A673 (cell line): ENCODE results near the gene SLC20A1.

Experiments used
- CTCF ChIP-seq: fragments of 300-800, 200-600 bp; sonication (generic); conservative IDR thresholded peaks from 2 replicates; pipeline ENCODE4 v1.5.1; 2017; ENCODE audit warnings: low read depth, mild to moderate bottlenecking, antibody characterized with exemption, low read length, moderate library complexity, mixed read lengths
- EZH2 ChIP-seq: fragments of 200-600 bp; sonication (generic); IDR thresholded peaks from 2 replicates; pipeline ENCODE4 v1.6.1; 2017; ENCODE audit warnings: borderline replicate concordance, low read depth, mild to moderate bottlenecking, mixed read lengths, antibody characterized with exemption, low read length; ENCODE audit not compliant: poor library complexity, severe bottlenecking

- no peak for TF ChIP-seq CTCF
- no peak for TF ChIP-seq EZH2
Measured at GRCh38 chr2:112670252-112671022, 24.7 kb downstream of the SLC20A1 start.
